SK-N-SH (cell line): ENCODE results near the gene TRDMT1. TPM values are rescaled to one million over a fixed set of nuclear protein-coding genes. Genes with fewer than 3 reads are reported as not detected.

Experiments
- CTCF ChIA-PET: fragments of 300-600, 350-600 bp; formaldehyde crosslinking; extraction: SDS; loops from one replicate; lab custom pipeline; 2021; lab: Yijun Ruan, JAX
- POLR2A ChIA-PET: fragments of 350-600 bp; sonication (Branson Sonifier 250); formaldehyde crosslinking; extraction: SDS; loops from one replicate; lab custom pipeline; 2020; ENCODE audit warnings: antibody characterized with exemption, inconsistent platforms; lab: Yijun Ruan, JAX
- DNase-seq: peaks from one replicate; pipeline ENCODE4 v3.0.0; 2012
- H2AFZ ChIP-seq: fragments of 200-600 bp; sonication (generic); 2 replicates; pipeline ENCODE4 v1.8.1; 2016; ENCODE audit warnings: antibody characterized with exemption, mild to moderate bottlenecking, low read depth
- H3F3A ChIP-seq: fragments of 200-600 bp; sonication (generic); replicated peaks from 2 replicates; pipeline ENCODE3; 2016; ENCODE audit warnings: antibody characterized with exemption, mild to moderate bottlenecking; ENCODE audit not compliant: insufficient read depth
- H3K27ac ChIP-seq, 2 experiments: fragments of 200-500 bp in 1 of 2; fragments of 200-600 bp in 1 of 2; sonication (Bioruptor generic) in 1 of 2; sonication (generic), shearing (Covaris generic) in 1 of 2; 2 replicates each; pipeline versions ENCODE4 v1.5.1 to v1.6.1; 2014 to 2016; ENCODE audit warnings: low read depth in 2 of 2, inconsistent platforms in 1 of 2, low read length in 1 of 2, mild to moderate bottlenecking in 1 of 2, mixed read lengths in 1 of 2
- H3K27me3 ChIP-seq: fragments of 200-600 bp; sonication (generic), shearing (Covaris generic); 2 replicates; pipeline ENCODE4 v1.6.1; 2016; ENCODE audit warnings: mixed run types; ENCODE audit not compliant: insufficient read depth
- H3K36me3 ChIP-seq, 2 experiments: fragments of 200-500 bp in 1 of 2; fragments of 200-600 bp in 1 of 2; sonication (Bioruptor generic) in 1 of 2; sonication (generic) in 1 of 2; replicated peaks in 1 of 2; 2 replicates each; pipeline versions ENCODE3 to v1.5.1; 2014 to 2016; ENCODE audit warnings: low read length in 1 of 2, mild to moderate bottlenecking in 1 of 2; ENCODE audit not compliant: insufficient read depth in 2 of 2, control insufficient read depth in 1 of 2
- H3K4me1 ChIP-seq, 2 experiments: fragments of 200-500 bp in 1 of 2; fragments of 200-600 bp in 1 of 2; sonication (Bioruptor generic) in 1 of 2; sonication (generic), shearing (Covaris generic) in 1 of 2; 2 replicates each; pipeline versions ENCODE4 v1.5.1 to v1.6.1; 2014 to 2016; ENCODE audit warnings: low read depth in 1 of 2, low read length in 1 of 2, mixed run types in 1 of 2; ENCODE audit not compliant: insufficient read depth in 2 of 2, control insufficient read depth in 1 of 2
- H3K4me2 ChIP-seq: fragments of 200-600 bp; sonication (generic), shearing (Covaris generic); 2 replicates; pipeline ENCODE4 v1.6.1; 2017; ENCODE audit warnings: mixed run types
- H3K4me3 ChIP-seq, 2 experiments: fragments of 200-500 bp in 1 of 2; fragments of 200-600 bp in 1 of 2; sonication (Bioruptor generic) in 1 of 2; sonication (generic), shearing (Covaris generic) in 1 of 2; 2 replicates each; pipeline versions ENCODE4 v1.5.1 to v1.8.1; 2014 to 2016; ENCODE audit warnings: low read depth in 2 of 2, inconsistent platforms in 1 of 2, low read length in 1 of 2, mild to moderate bottlenecking in 1 of 2, mixed read lengths in 1 of 2, moderate library complexity in 1 of 2
- H3K79me2 ChIP-seq: fragments of 200-600 bp; sonication (generic); 2 replicates; pipeline ENCODE4 v1.8.1; 2017; ENCODE audit warnings: mild to moderate bottlenecking; ENCODE audit not compliant: insufficient read depth
- H3K9ac ChIP-seq: fragments of 200-600 bp; sonication (generic); 2 replicates; pipeline ENCODE4 v1.6.1; 2017; ENCODE audit warnings: mixed run types
- H3K9me2 ChIP-seq: fragments of 200-600 bp; sonication (generic); 2 replicates; pipeline ENCODE4 v1.6.1; 2017; ENCODE audit warnings: mixed run types
- H3K9me3 ChIP-seq: fragments of 200-600 bp; sonication (generic); 2 replicates; pipeline ENCODE4 v1.6.1; 2017; ENCODE audit warnings: mixed run types, mild to moderate bottlenecking, moderate library complexity
- H4K20me1 ChIP-seq: fragments of 200-600 bp; sonication (generic); 2 replicates; pipeline ENCODE4 v1.6.1; 2017; ENCODE audit warnings: mild to moderate bottlenecking, mixed run types; ENCODE audit not compliant: insufficient read depth
- ELF1 ChIP-seq: IDR thresholded peaks from 2 replicates; pipeline ENCODE4 v1.4.0; 2012
- FOSL2 ChIP-seq: IDR thresholded peaks from 2 replicates; pipeline ENCODE4 v1.4.0; 2012; ENCODE audit warnings: low read depth, mild to moderate bottlenecking, moderate library complexity, borderline replicate concordance
- FOXJ3 ChIP-seq: sonication (generic); formaldehyde crosslinking; IDR thresholded peaks from 2 replicates; pipeline ENCODE4 v1.5.1; 2020; ENCODE audit warnings: mild to moderate bottlenecking, missing genetic modification reagents
- FOXM1 ChIP-seq: IDR thresholded peaks from 2 replicates; pipeline ENCODE4 v1.4.0; 2012; ENCODE audit warnings: low read depth, mild to moderate bottlenecking
- GABPA ChIP-seq: IDR thresholded peaks from 2 replicates; pipeline ENCODE4 v1.4.0; 2012; ENCODE audit warnings: low read depth, mild to moderate bottlenecking
- GATA2 ChIP-seq: sonication (generic); formaldehyde crosslinking; IDR thresholded peaks from 2 replicates; pipeline ENCODE4 v1.5.0; 2020; ENCODE audit warnings: mild to moderate bottlenecking, missing genetic modification reagents
- IRF3 ChIP-seq: fragments of 150-350 bp; IDR thresholded peaks from 2 replicates; pipeline ENCODE4 v1.6.1; 2016; ENCODE audit warnings: mild to moderate bottlenecking, low read depth, low read length
- JUND ChIP-seq: IDR thresholded peaks from 2 replicates; pipeline ENCODE4 v1.4.0; 2012
- MAX ChIP-seq: IDR thresholded peaks from 2 replicates; pipeline ENCODE4 v1.4.0; 2012; ENCODE audit warnings: low read depth
- MEF2A ChIP-seq: IDR thresholded peaks from 2 replicates; pipeline ENCODE4 v1.4.0; 2012; ENCODE audit warnings: low read depth, borderline replicate concordance
- MXI1 ChIP-seq: IDR thresholded peaks from 2 replicates; pipeline ENCODE4 v1.6.1; 2012; ENCODE audit warnings: mild to moderate bottlenecking, low read depth, low read length, improper control_type of control experiment
- NRF1 ChIP-seq: IDR thresholded peaks from 2 replicates; pipeline ENCODE4 v1.6.1; 2012; ENCODE audit warnings: low read depth, mild to moderate bottlenecking, low read length
- PBX3 ChIP-seq: IDR thresholded peaks from 2 replicates; pipeline ENCODE4; 2012
- RAD21 ChIP-seq: IDR thresholded peaks from 2 replicates; pipeline ENCODE4 v1.6.1; 2012; ENCODE audit warnings: mild to moderate bottlenecking, low read length
- RCOR1 ChIP-seq: fragments of 150-350 bp; IDR thresholded peaks from 2 replicates; pipeline ENCODE4 v1.6.1; 2017; ENCODE audit warnings: antibody characterized with exemption, low read length
- REST ChIP-seq: IDR thresholded peaks from 2 replicates; pipeline ENCODE4 v1.6.1; 2012; ENCODE audit warnings: mild to moderate bottlenecking, low read depth, low read length, moderate library complexity
- TAF1 ChIP-seq: IDR thresholded peaks from 2 replicates; pipeline ENCODE4 v1.6.1; 2012; ENCODE audit warnings: low read depth, mild to moderate bottlenecking, low read length, moderate library complexity, borderline replicate concordance
- USF1 ChIP-seq: IDR thresholded peaks from 2 replicates; pipeline ENCODE4 v1.4.0; 2012; ENCODE audit warnings: low read depth, borderline replicate concordance
- WGBS: methylation state at CpG from one replicate; pipeline ENCODE4 v1.1.6; 2017; ENCODE audit warnings: low lambda C conversion rate; 5-methylcytosine and 5-hydroxymethylcytosine counted together
- polyA plus RNA-seq, 3 experiments: library from polyadenylated mRNA; depleted of rRNA; stranded (reverse); fragments of >200 nt; gene quantifications; 2 replicates each; pipeline ENCODE4 v1.2.3, GENCODE V29; 2012

The TRDMT1 gene
- polyA plus RNA-seq, 1 of the 3 experiments (the other 2 are of a cell fraction), result 3.1 TPM

GRCh38 chr10:17162828-17163227 lies 38.6 kb downstream of the TRDMT1 start:
- peaks cover 0 to 4% of the 10 kb centered on the region in 2 experiments for H3K36me3 ChIP-seq
- no peak overlapping the region for H3K27ac ChIP-seq
- H3F3A ChIP-seq, result peaks cover 19% of the 10 kb centered on the region
- H2AFZ ChIP-seq, result no peak overlapping the region
- WGBS, result 60% methylated on average over 2 of the region's 2 CpGs
- H3K4me3 ChIP-seq, result no peak overlapping the region
- no peaks in the 10 kb centered on the region for H3K9me2 ChIP-seq
- H3K4me1 ChIP-seq, result no peaks in the 10 kb centered on the region
- no peaks in the 10 kb centered on the region for H3K9me3 ChIP-seq
- no peaks in the 10 kb centered on the region for H4K20me1 ChIP-seq
- TF ChIP-seq FOXJ3 (CRISPR knock-in tag), result no peak
- TF ChIP-seq MEF2A, result no peak
- no peak for TF ChIP-seq FOSL2
- TF ChIP-seq NRF1, result no peak
- TF ChIP-seq MAX, result no peak
- TF ChIP-seq TAF1, result no peak
- TF ChIP-seq GABPA, result no peak
- no peaks in the 10 kb centered on the region for H3K27me3 ChIP-seq
- no peak overlapping the region for H3K4me2 ChIP-seq
- ChIA-PET CTCF (no interaction called here), POLR2A (no interaction called here)
- no peaks in the 10 kb centered on the region; the same call in 1 of the 2 replicates for H3K79me2 ChIP-seq
- no peak for DNase-seq
- H3K9ac ChIP-seq, result no peak overlapping the region

GRCh38 chr10:17161775-17162174 lies 39.7 kb downstream of the TRDMT1 start:
- WGBS, result 64% methylated on average over 3 of the region's 3 CpGs
- POLR2A ChIA-PET, result no interaction called here
- CTCF ChIA-PET, result no interaction called here

GRCh38 chr10:17157024-17157423 lies 44.4 kb downstream of the TRDMT1 start:
- H3K9ac ChIP-seq, result no peak overlapping the region
- no peaks in the 10 kb centered on the region; the same call in 1 of the 2 replicates for H3K79me2 ChIP-seq
- DNase-seq, result no peak
- H3K4me3 ChIP-seq, result no peak overlapping the region
- no peaks in the 10 kb centered on the region for H4K20me1 ChIP-seq
- POLR2A ChIA-PET, result no interaction called here
- H3F3A ChIP-seq, result peaks cover 19% of the 10 kb centered on the region
- WGBS, result 95% methylated on average over 2 of the region's 2 CpGs
- no peaks in the 10 kb centered on the region for H3K9me3 ChIP-seq
- H3K4me1 ChIP-seq, result no peaks in the 10 kb centered on the region
- CTCF ChIA-PET, result no interaction called here
- H3K36me3 ChIP-seq, result no peaks in the 10 kb centered on the region
- no peak overlapping the region for H3K4me2 ChIP-seq
- no peak overlapping the region for H2AFZ ChIP-seq
- no peaks in the 10 kb centered on the region for H3K27me3 ChIP-seq
- no peaks in the 10 kb centered on the region for H3K9me2 ChIP-seq
- no peak overlapping the region for H3K27ac ChIP-seq
- no peak for TF ChIP-seq RCOR1
- TF ChIP-seq PBX3, result no peak
- TF ChIP-seq FOSL2, result no peak
- no peak for TF ChIP-seq FOXM1
- no peak for TF ChIP-seq IRF3
- no peak for TF ChIP-seq GATA2
- no peak for TF ChIP-seq REST
- TF ChIP-seq USF1, result no peak
- no peak for TF ChIP-seq TAF1

More at GRCh38 chr10:17161775-17162174, 39.7 kb downstream of the TRDMT1 start:
- Histone ChIP-seq H3K79me2 (no peaks in the 10 kb centered on the region; the same call in 1 of the 2 replicates), H3F3A (peaks cover 15% of the 10 kb centered on the region), H3K36me3 (no peaks in the 10 kb centered on the region), H3K27ac (no peak overlapping the region), H3K9me3 (no peaks in the 10 kb centered on the region), H3K9ac (no peak overlapping the region), H2AFZ (no peak overlapping the region), H3K4me1 (no peaks in the 10 kb centered on the region), H3K9me2 (no peaks in the 10 kb centered on the region), H3K4me3 (no peak overlapping the region), H3K4me2 (no peak overlapping the region), H3K27me3 (no peaks in the 10 kb centered on the region), H4K20me1 (no peaks in the 10 kb centered on the region)
- TF ChIP-seq TAF1, result no peak
- TF ChIP-seq ELF1, result no peak
- no peak for TF ChIP-seq RAD21
- no peak for TF ChIP-seq MXI1
- no peak for TF ChIP-seq MEF2A
- TF ChIP-seq JUND, result no peak
- no peak for DNase-seq
